GM12865 (cell line): ENCODE measurements around the gene MEIS3.

Experiments used
- DNase-seq: peaks from one replicate; pipeline ENCODE4 v3.0.0; 2010; ENCODE audit warnings: low read depth
- H3K4me3 ChIP-seq: 2 replicates; pipeline ENCODE4 v1.5.1; 2011; ENCODE audit warnings: mild to moderate bottlenecking, low read depth, low read length, control low read depth
- TF ChIP-seq, protein P1 (sequence below): IDR thresholded peaks from 2 replicates; pipeline ENCODE4 v1.5.1; 2011; ENCODE audit warnings: low read length, control low read depth, low read depth, inconsistent platforms; ENCODE audit not compliant: insufficient read depth; ENCODE audit errors: missing control alignments

The MEIS3 gene

DNA sequence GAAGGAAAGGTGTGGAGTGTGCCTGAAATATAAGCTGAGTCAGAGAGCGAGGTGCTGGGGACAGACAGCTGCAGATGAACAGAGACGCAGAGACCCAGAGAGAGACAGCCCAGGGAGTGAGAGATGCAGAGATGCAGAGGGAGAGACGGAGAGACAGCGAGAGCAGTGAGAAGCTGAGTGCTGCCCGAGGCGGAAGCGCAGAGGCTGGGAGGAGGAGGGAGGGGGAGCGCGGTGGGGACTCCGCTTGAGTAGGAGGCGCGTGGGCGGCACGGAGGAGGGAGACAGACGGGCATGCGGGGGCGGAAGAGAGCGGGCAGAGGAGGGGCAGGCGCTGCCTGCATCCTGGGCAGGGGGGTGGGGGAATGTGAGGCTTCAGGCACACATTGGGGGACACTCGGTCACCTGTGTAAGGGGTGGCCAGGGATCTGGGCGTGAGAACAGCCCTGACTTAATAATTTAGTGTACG, 26.6 kb upstream of the MEIS3 start:
- TF ChIP-seq, protein P1, sequence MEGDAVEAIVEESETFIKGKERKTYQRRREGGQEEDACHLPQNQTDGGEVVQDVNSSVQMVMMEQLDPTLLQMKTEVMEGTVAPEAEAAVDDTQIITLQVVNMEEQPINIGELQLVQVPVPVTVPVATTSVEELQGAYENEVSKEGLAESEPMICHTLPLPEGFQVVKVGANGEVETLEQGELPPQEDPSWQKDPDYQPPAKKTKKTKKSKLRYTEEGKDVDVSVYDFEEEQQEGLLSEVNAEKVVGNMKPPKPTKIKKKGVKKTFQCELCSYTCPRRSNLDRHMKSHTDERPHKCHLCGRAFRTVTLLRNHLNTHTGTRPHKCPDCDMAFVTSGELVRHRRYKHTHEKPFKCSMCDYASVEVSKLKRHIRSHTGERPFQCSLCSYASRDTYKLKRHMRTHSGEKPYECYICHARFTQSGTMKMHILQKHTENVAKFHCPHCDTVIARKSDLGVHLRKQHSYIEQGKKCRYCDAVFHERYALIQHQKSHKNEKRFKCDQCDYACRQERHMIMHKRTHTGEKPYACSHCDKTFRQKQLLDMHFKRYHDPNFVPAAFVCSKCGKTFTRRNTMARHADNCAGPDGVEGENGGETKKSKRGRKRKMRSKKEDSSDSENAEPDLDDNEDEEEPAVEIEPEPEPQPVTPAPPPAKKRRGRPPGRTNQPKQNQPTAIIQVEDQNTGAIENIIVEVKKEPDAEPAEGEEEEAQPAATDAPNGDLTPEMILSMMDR: no peak
- no peak overlapping the region for H3K4me3 ChIP-seq
- peak; percentile 24 for DNase-seq

DNA sequence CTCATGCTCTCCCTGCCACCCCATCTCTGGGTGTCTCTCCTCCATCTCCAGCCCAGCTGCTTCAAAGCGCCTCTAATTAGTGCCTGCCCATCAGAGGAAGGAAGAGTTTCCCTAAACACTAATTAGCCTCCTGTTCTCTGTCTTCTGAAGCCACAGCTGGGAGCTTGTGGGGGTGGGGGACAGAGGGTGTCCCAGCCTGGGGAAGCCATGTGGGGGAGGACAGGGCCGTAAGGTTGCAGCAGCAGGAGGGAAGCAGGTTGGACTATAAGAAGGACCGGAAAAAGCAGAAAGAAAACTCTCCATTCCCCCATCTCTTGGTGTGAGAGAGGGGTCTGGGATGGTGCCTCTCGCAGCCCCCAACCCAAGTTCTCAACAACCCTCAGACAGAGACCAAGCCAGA, 26.2 kb upstream of the MEIS3 start:
- no peak for DNase-seq
- TF ChIP-seq, protein P1: no peak
- no peak overlapping the region for H3K4me3 ChIP-seq

DNA sequence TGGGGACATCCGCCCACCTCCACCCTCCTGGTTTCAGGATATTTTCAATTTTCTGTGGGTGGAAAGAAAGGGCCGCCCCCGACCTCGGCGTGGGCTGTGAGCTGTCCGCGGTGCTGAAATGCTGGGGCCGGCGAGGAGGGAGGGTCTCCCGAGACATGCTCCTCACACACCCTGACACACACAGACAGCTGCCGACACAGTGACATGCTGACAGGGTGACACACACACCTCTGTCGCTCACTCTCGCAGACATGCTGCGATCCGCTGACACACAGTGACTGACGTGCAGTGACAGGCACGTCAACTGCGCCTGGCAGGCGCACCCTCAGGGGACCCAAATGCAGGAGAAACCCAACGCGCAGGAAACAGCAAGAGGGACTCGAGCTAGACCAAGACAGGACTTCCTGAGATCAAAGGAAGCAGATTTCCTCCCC, 25.1 kb upstream of the MEIS3 start:
- TF ChIP-seq, protein P1: no peak
- DNase-seq: no peak
- H3K4me3 ChIP-seq: no peak overlapping the region

DNA sequence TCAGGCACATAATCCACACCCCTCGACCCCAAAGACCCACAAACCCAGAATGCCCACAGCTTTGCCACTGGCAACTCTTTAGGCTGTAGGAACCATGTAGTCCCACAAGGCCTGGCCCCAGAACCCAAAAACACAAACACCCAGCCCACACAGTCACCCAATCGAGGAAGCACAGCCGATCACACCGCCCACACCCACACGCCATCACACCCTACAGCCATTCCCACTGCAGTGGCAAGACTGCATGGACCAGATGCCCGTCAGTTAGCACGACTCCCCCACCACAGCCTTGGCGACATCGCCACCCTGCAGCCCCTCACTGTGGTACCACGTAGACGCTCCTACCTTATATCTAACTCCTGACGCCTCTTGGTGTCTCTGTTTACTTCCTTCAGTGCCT, 24.0 kb upstream of the MEIS3 start:
- no peak overlapping the region for H3K4me3 ChIP-seq
- DNase-seq: no peak
- TF ChIP-seq, protein P1: no peak

DNA sequence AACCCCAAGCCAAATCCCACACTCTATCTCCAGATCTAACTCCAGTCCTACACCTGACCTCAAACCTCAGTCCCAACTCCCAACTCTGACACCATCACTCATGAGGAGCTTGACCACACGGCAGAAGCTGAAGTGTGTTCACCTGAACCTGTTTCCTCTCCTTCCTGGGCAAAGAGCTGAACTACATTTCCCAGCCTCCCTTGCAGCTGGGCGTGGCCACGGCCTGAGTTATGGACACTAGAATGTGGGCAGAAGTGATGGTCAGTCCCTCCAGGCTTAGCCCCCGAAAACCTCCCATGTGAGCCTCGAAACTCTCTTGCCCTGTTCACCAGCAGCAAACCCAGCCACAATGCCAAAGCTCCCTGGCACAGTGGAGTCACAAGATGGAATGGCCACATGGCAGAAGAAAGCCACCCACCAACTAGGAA, 19.5 kb upstream of the MEIS3 start:
- no peak for DNase-seq
- TF ChIP-seq, protein P1: no peak
- H3K4me3 ChIP-seq: no peak overlapping the region

DNA sequence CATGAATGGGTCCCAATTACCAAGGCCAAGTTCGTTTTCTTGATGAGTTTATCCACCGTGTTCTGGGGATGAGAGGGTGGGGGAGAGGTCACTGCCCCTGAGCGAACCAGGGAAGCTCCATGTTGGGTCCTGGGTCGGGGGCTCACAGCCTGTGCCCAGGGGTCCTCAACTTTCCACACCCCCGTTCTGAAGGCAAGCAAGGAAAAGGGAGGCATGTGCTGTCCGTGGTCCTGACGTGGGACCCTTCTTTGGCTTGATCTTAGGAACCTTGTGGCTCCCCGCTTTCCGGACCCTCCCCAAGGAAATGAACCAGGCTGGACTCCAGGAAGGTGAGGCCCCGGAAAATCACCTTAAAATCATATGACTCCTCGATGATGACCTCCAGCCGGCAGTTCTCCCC, 18.2 kb upstream of the MEIS3 start:
- DNase-seq: no peak
- H3K4me3 ChIP-seq: no peak overlapping the region
- TF ChIP-seq, protein P1: no peak

DNA sequence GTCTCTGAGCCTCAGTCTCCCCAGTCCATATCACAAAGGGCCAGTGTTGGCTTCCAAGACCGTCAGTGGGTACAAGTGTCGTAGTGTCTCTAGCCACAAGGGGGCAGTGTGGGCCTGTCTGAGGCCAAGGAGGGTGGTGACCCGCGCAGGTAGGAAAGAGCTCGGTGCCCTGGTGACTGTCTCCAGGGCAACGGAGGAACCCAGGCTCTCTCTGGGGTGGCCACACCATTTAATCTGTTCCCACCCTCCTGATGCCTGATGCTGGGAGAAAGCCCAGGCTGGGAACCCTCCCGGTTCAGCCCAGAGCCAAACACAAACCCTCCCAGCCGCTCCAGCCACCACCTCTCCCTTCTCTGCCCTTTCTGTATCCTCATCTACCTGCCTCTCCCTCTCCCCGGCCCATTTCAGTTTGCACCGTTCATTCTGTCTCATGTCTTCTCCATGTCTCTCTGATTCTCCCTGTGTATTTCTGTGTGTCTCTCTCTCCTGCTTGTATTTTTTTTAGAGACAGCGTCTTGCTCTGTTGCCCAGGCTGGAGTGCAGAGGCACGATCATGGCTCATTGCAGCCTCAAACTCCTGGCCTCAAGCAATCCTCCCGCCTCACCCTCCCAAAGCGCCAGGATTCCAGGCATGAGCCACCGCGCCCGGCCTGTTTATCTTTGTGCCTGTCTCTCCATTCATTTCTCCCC, 17.5 kb upstream of the MEIS3 start:
- no peak overlapping the region for H3K4me3 ChIP-seq
- TF ChIP-seq, protein P1: peak; percentile 88
- peak; percentile 83 for DNase-seq
